GM21390 (cell line): ENCODE data around the gene BCL2L15.
"Not testable (repeated sequence)": the region's sequence is repeated elsewhere in the genome, so short reads cannot be mapped to it uniquely, and the experiment has no call there.

Source experiments
- ATAC-seq: cut with Tn5 transposase; IDR thresholded peaks from one replicate; pipeline ENCODE4 v1.9.1; 2021; ENCODE audit not compliant: unreplicated experiment

Gene BCL2L15

GRCh38 chr1:113872219-113872935 is 15.0 kb downstream of the BCL2L15 start:
- ATAC-seq: peak; percentile 13

GRCh38 chr1:113871597-113872113 is 15.7 kb downstream of the BCL2L15 start, which contains the start of gene PTPN22:
Gene PTPN22, minus strand, starts transcription at chr1:113871712.
- peak; percentile 90 for ATAC-seq

- no peak for ATAC-seq
These were observed 16.6 kb downstream of the BCL2L15 start for GRCh38 chr1:113870778-113871177.

GRCh38 chr1:113868387-113869083 is 18.8 kb downstream of the BCL2L15 start:
- no peak for ATAC-seq

GRCh38 chr1:113861641-113862040 is 25.7 kb downstream of the BCL2L15 start:
- no peak for ATAC-seq

GRCh38 chr1:113860891-113861290 is 26.5 kb downstream of the BCL2L15 start:
- no peak for ATAC-seq

- peak; percentile 88 for ATAC-seq
These were observed 27.8 kb downstream of the BCL2L15 start for GRCh38 chr1:113859478-113860175.

GRCh38 chr1:113858982-113859381 is 28.4 kb downstream of the BCL2L15 start:
- ATAC-seq: no peak

- ATAC-seq: no peak
These were observed 29.0 kb downstream of the BCL2L15 start for GRCh38 chr1:113858418-113858817.

- ATAC-seq: no peak
These were observed 29.6 kb downstream of the BCL2L15 start for GRCh38 chr1:113857776-113858175.

GRCh38 chr1:113856401-113856790 is 31.0 kb downstream of the BCL2L15 start:
- no peak for ATAC-seq

GRCh38 chr1:113855630-113856400 is 31.6 kb downstream of the BCL2L15 start:
- no peak for ATAC-seq

- no peak for ATAC-seq
These were observed 33.1 kb downstream of the BCL2L15 start for GRCh38 chr1:113854234-113854633.

- ATAC-seq: not testable (repeated sequence)
These were observed 34.7 kb downstream of the BCL2L15 start for GRCh38 chr1:113852694-113853093.

GRCh38 chr1:113850127-113850796 is 37.1 kb downstream of the BCL2L15 start:
- ATAC-seq: no peak

GRCh38 chr1:113849072-113849471 is 38.3 kb downstream of the BCL2L15 start:
- no peak for ATAC-seq

GRCh38 chr1:113846391-113847035 is 40.9 kb downstream of the BCL2L15 start:
- no peak for ATAC-seq

GRCh38 chr1:113836534-113836933 is 50.8 kb downstream of the BCL2L15 start:
- ATAC-seq: no peak

GRCh38 chr1:113835686-113836290 is 51.6 kb downstream of the BCL2L15 start:
- no peak for ATAC-seq
